ENCODE results near the gene CYGB. TPM values are rescaled to one million over a fixed set of nuclear protein-coding genes. Genes with fewer than 3 reads are reported as not detected.
"Not testable (repeated sequence)": the region's sequence is repeated elsewhere in the genome, so short reads cannot be mapped to it uniquely, and the experiment has no call there.

The CYGB gene
- total RNA-seq, 2 experiments from 2014 or later: not detected

- no peak overlapping the region for H3K4me3 Mint-ChIP-seq
- no peaks in the 10 kb centered on the region for H3K9me3 Mint-ChIP-seq
- DNase-seq: no peak
- peak overlapping the region; percentile 19 for H3K27ac Mint-ChIP-seq
- POLR2A ChIA-PET: interaction anchor here (0.6 kb wide), 1 partner anchor 148 kb away, joined by 4 read pairs; no protein-coding TSS in a partner anchor
- H3K4me1 Mint-ChIP-seq: peaks cover 16% of the 10 kb centered on the region
- H3K36me3 Mint-ChIP-seq (ENCODE audit: low read depth): no peaks in the 10 kb centered on the region
- H3K27me3 Mint-ChIP-seq: peaks cover 2% of the 10 kb centered on the region
- CTCF ChIA-PET: no interaction called here
These were observed 7.3 kb downstream of the CYGB start for GRCh38 chr17:76530095-76530723.

GRCh38 chr17:76529224-76530094, 8.1 kb downstream of the CYGB start:
- Mint-ChIP-seq H3K27ac (no peak overlapping the region), H3K27me3 (no peaks in the 10 kb centered on the region), H3K4me3 (no peak overlapping the region), H3K9me3 (no peaks in the 10 kb centered on the region), H3K36me3 (ENCODE audit: low read depth) (no peaks in the 10 kb centered on the region), H3K4me1 (peaks cover 16% of the 10 kb centered on the region)
- ChIA-PET POLR2A (no interaction called here), CTCF (interaction anchor here (1.4 kb wide), 1 partner anchor 10 kb away, joined by 4 read pairs; no protein-coding TSS in a partner anchor)
- no peak for DNase-seq

GRCh38 chr17:76528528-76529223, 8.8 kb downstream of the CYGB start:
- peak overlapping the region; percentile 31 for H3K27ac Mint-ChIP-seq
- ChIA-PET POLR2A (no interaction called here), CTCF (interaction anchor here (1.1 to 1.4 kb wide), 3 partner anchors 10 to 153 kb away, joined by 4 read pairs; no protein-coding TSS in a partner anchor)

DNA sequence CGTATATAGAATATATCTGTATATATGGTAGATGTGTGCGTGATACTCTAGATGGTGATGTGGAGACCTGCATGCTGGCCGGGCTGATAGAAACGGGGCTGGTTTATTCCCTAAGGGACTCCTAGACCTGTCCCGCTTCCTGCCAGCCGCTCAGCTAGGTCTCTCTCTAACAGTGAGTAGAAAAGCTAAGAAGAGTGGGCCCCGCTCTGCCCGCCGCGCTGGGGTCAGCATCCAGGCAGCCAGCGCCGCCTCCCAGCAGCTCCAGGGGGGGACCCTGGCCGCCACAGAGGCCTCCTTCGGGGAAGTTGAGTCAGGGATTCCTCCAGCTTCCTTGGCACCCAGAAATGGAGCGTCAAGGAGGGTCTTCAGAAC, 9.4 kb downstream of the CYGB start:
- ChIA-PET CTCF (interaction anchor here (1.1 to 1.4 kb wide), 4 partner anchors 11 to 153 kb away, joined by 3 to 4 read pairs (median 4); no protein-coding TSS in a partner anchor), POLR2A (no interaction called here)
- DNase-seq: no peak
- Mint-ChIP-seq H3K9me3 (no peaks in the 10 kb centered on the region), H3K27ac (peak overlapping the region; percentile 62), H3K4me3 (no peak overlapping the region), H3K36me3 (ENCODE audit: low read depth) (no peaks in the 10 kb centered on the region), H3K27me3 (no peaks in the 10 kb centered on the region), H3K4me1 (peaks cover 24% of the 10 kb centered on the region)

More at GRCh38 chr17:76528528-76529223, 8.8 kb downstream of the CYGB start:
- no peaks in the 10 kb centered on the region for H3K27me3 Mint-ChIP-seq
- H3K9me3 Mint-ChIP-seq: no peaks in the 10 kb centered on the region
- no peaks in the 10 kb centered on the region for H3K36me3 Mint-ChIP-seq (ENCODE audit: low read depth)
- no peak for DNase-seq
- H3K4me1 Mint-ChIP-seq: peaks cover 19% of the 10 kb centered on the region
- H3K4me3 Mint-ChIP-seq: no peak overlapping the region

DNA sequence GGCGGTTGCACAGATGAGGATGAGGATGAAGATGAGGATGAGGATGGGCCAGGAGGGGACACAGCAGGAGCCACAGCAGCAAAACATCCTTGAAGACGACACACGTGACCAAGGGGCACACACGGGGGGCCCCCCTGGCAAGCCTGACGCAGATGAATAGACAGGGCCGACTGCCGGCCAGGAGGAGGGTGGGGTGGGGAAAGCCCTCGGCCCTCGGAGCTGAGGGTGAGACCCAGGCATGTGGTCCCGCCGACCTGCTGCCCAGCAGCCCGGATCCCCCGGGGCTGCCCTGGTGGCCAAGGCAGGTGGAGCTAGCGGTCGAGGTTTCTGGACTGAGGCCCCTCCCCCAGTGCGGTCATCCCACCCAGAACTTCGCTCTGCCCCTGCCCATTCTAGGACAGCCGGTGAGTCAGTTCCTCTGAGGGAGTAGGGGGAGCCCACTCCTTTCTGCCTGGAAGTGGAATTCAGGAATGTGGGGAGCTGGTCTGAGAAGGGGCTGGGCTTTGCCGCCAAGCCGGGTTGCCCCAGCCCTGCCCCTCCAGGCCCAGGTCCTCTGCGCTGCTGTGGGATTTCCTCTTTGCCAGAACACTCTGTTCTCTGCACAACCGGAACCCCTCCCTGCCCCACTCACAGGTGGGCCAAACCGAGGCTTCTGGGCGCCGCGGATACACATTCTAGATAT, 9.9 kb downstream of the CYGB start:
- ChIA-PET POLR2A (no interaction called here), CTCF (interaction anchor here (0.6 to 1.4 kb wide), 4 partner anchors 15 to 633 kb away, joined by 3 to 4 read pairs (median 4); no protein-coding TSS in a partner anchor)
- H3K4me3 Mint-ChIP-seq: no peak overlapping the region
- no peaks in the 10 kb centered on the region for H3K36me3 Mint-ChIP-seq (ENCODE audit: low read depth)
- H3K27ac Mint-ChIP-seq: peak overlapping the region; percentile 62
- DNase-seq: peak; percentile 48
- no peaks in the 10 kb centered on the region for H3K27me3 Mint-ChIP-seq
- H3K4me1 Mint-ChIP-seq: peaks cover 28% of the 10 kb centered on the region
- no peaks in the 10 kb centered on the region for H3K9me3 Mint-ChIP-seq

GRCh38 chr17:76527016-76527415, 10.5 kb downstream of the CYGB start:
- DNase-seq; H3K9me3 Mint-ChIP-seq; H3K4me3 Mint-ChIP-seq; H3K36me3 Mint-ChIP-seq (ENCODE audit: low read depth); H3K27ac Mint-ChIP-seq; POLR2A ChIA-PET; H3K27me3 Mint-ChIP-seq: not testable (repeated sequence)
- H3K4me1 Mint-ChIP-seq: peaks cover 28% of the 10 kb centered on the region
- CTCF ChIA-PET: interaction anchor here (1.1 kb wide), 1 partner anchor 19 kb away, joined by 3 read pairs; no protein-coding TSS in a partner anchor

DNA sequence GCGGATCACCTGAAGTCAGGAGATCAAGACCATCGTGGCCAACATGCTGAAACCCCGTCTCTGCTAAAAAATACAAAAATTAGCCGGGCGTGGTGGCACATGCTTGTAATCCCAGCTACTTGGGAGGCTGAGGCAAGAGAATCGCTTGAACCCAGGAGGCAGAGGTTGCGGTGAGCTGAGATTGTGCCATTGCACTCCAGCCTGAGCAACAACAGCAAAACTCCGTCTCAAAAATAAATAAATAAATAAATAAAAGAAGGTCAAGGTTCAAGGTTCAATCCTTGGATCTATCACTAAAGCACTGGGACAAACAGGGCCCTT, 12.0 kb downstream of the CYGB start:
- H3K4me3 Mint-ChIP-seq; H3K9me3 Mint-ChIP-seq; H3K36me3 Mint-ChIP-seq (ENCODE audit: low read depth); POLR2A ChIA-PET; H3K27ac Mint-ChIP-seq; H3K27me3 Mint-ChIP-seq; DNase-seq: not testable (repeated sequence)
- CTCF ChIA-PET: interaction anchor here (1.1 to 1.2 kb wide), 2 partner anchors 8 to 98 kb away, joined by 3 to 5 read pairs; no protein-coding TSS in a partner anchor
- H3K4me1 Mint-ChIP-seq: peaks cover 28% of the 10 kb centered on the region

- ChIA-PET POLR2A (no interaction called here), CTCF (interaction anchor here (0.7 to 2.0 kb wide), 4 partner anchors 8 to 99 kb away, joined by 3 to 9 read pairs (median 4); no protein-coding TSS in a partner anchor)
- Mint-ChIP-seq H3K4me1 (peaks cover 27% of the 10 kb centered on the region), H3K36me3 (ENCODE audit: low read depth) (no peaks in the 10 kb centered on the region), H3K4me3 (no peak overlapping the region), H3K9me3 (no peaks in the 10 kb centered on the region), H3K27ac (no peak overlapping the region), H3K27me3 (no peaks in the 10 kb centered on the region)
- no peak for DNase-seq
These were observed 12.7 kb downstream of the CYGB start for GRCh38 chr17:76524598-76525512.

DNA sequence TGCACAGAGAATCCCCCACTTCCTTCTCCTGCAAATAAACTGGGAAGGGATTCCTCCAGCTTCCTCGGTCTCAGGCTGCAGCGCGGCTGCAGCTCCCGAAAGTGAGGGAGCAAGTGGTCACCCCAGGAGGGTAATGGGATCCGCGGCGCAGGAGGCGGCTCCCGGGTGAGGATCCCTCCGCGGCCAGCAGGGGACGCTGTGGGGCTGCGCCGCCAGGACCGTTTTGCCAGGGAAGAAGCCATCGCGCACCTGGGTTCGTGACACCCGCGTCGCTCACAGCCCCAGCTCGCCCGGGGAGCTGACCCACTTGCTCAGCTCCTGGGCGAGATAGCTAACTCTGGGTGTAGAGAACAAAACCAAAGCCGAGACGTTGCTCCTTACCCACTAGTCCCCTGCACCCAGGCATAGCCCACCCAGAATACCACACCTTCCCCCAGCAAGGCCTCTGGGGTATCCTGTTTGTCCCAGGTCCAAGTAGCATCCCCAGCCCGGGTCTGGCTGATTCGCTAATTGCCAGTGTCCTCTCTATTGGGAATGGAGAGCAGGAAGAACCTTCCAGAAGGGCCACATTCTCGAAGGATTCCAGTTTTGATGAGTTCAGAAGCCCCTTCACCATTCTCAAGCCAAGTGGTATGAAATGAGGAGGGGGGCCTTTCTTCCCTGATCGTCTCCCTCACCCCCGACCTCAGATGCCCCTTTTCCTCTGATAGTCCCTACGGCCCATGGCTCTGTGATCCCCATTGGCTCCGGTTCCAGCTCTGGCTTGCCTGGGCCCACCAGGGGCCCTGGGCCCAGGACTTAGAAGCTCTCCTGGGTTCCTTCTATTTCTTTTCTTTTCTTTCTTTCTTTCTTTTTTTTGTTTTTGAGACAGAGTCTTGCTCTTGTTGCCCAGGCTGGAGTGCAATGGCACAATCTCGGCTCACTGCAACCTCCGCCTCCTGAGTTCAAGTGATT, 14.1 kb downstream of the CYGB start:
- DNase-seq: peak; percentile 80
- Mint-ChIP-seq H3K4me3 (no peak overlapping the region), H3K9me3 (no peaks in the 10 kb centered on the region), H3K4me1 (peaks cover 31% of the 10 kb centered on the region), H3K36me3 (ENCODE audit: low read depth) (no peaks in the 10 kb centered on the region), H3K27me3 (no peaks in the 10 kb centered on the region), H3K27ac (peak overlapping the region; percentile 82)
- ChIA-PET POLR2A (no interaction called here), CTCF (interaction anchor here (0.5 to 5.3 kb wide), 44 partner anchors 9 to 577 kb away, joined by 3 to 25 read pairs (median 4); partner anchors contain the start of genes JMJD6, METTL23, PRCD and RHBDF2)

GRCh38 chr17:76521683-76522082, 15.8 kb downstream of the CYGB start:
- DNase-seq; H3K4me3 Mint-ChIP-seq; H3K27me3 Mint-ChIP-seq; H3K36me3 Mint-ChIP-seq (ENCODE audit: low read depth); POLR2A ChIA-PET; H3K9me3 Mint-ChIP-seq: not testable (repeated sequence)
- CTCF ChIA-PET: interaction anchor here (1.6 to 5.3 kb wide), 4 partner anchors 24 to 160 kb away, joined by 3 to 25 read pairs (median 14); no protein-coding TSS in a partner anchor
- H3K27ac Mint-ChIP-seq: peak overlapping the region; percentile 31
- peaks cover 34% of the 10 kb centered on the region for H3K4me1 Mint-ChIP-seq

GRCh38 chr17:76521262-76521661, 16.2 kb downstream of the CYGB start:
- ChIA-PET POLR2A (no interaction called here), CTCF (interaction anchor here (1.6 to 5.3 kb wide), 3 partner anchors 25 to 104 kb away, joined by 3 to 25 read pairs (median 19); no protein-coding TSS in a partner anchor)
- Mint-ChIP-seq H3K36me3 (ENCODE audit: low read depth) (no peaks in the 10 kb centered on the region), H3K4me3 (no peak overlapping the region), H3K27ac (no peak overlapping the region), H3K27me3 (no peaks in the 10 kb centered on the region), H3K4me1 (peaks cover 38% of the 10 kb centered on the region), H3K9me3 (no peaks in the 10 kb centered on the region)
- DNase-seq: no peak

All from activated CD4-positive, alpha-beta T cell treated with anti-CD3 and anti-CD28 coated beads, Interleukin-2, amount 10 ng/mL, durations not matched to agents 7 days and 5 days (primary cell).